Stimulated activated CD8-positive, alpha-beta memory T cell treated with anti-CD3 and anti-CD28 coated beads, Interleukin-15, amount 100 ng/mL, for 1 hour (primary cell): ENCODE measurements around the gene CYB5R4.
"Not testable (repeated sequence)": the region's sequence is repeated elsewhere in the genome, so short reads cannot be mapped to it uniquely, and the experiment has no call there.

Experiments
- DNase-seq: peaks from one replicate; pipeline ENCODE4 v3.0.0-alpha.2; 2020; ENCODE audit warnings: low read depth

The CYB5R4 gene

GRCh38 chr6:83862776-83863471 is 3.4 kb downstream of the CYB5R4 start:
- no peak for DNase-seq

GRCh38 chr6:83867043-83867442 is 7.6 kb downstream of the CYB5R4 start:
- no peak for DNase-seq

DNA sequence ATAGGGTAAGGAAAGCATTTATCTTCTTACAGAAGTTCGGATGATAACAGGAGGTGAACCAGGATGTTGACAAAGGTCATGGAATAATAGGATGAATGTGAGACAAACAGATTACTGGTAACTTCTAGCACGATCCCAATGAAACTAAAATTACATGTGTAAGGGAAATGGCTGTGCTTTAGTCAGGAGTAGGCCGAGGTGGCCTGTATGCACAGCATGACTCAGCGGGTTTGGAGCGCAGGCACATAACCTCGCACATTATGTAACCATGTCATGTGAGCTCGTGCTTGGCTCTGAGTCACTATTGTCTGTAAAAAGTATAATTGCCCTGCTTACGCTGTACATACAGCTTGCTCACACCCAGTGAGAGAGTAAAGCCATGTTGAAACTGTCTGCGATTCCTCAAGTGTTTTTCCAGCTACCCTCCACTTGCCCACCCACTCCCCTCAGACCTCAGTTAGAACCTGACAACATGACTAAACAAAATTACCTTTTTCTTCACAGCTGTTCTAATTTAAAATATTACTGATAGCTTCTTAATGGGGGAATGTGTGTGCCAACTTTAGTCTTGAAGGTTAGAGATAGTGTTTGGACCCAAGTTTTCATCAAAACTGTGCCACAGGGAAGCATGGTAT is 8.2 kb downstream of the CYB5R4 start:
- DNase-seq, result no peak

DNA sequence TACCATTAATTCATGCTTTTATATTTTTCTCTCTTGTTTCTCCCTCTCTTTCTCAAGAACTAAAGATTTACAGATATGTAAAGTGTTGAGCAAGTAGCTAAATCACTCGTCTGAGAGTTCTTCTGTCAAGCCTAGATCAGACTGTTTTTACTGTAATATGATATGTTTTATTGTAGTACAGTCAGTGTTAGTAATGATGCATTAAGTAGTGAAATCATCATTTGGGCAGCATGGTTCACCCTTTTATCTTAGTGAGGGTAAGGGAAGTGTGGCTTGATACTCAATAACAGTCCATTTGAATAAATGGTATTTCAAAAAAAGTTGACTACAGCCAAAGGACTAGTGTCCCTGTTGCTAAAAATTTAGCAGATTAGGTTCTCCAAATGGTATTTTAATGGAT is 9.2 kb downstream of the CYB5R4 start:
- DNase-seq, result no peak

- no peak for DNase-seq
These were observed 11.2 kb downstream of the CYB5R4 start for GRCh38 chr6:83870649-83871048.

- DNase-seq, result no peak
These were observed 13.1 kb downstream of the CYB5R4 start for GRCh38 chr6:83872386-83873118.

DNA sequence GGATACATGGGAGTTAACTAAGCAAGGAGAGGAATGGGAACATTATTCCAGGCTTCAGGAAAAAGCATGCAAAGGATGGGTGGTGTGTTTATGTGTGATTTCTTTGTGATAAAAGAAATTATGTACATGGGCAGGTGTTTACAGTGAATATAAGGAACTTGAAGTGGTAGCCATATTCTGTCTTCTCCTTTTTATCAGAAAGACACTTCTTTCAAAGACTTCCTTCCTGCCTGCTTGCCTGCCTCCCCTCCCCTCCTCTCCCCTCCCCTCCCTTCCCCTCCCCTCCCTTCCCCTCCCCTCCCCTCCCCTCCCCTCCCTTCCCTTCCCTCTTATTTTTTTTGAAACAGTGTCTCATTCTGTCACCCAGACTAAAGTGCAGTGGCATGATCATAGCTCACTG is 14.4 kb downstream of the CYB5R4 start:
- no peak for DNase-seq

DNA sequence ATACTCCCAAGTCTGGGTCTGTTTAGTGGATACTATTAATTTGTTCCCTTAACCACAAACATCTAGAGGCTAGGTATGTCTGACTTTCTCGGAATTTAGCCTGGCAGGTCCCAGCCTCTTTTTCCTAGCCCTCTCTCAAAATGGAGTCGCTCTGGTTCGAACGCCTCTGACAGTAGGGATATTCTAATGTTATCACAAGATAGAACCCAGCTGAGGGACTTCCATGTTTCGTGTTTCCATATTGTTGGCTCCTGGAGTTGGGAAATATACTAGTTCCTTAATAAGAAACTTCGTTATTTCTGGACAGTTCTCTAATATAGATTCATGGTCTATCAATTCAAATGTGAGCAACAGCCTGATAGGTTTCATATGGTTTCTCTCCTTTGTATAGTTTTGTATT is 16.4 kb downstream of the CYB5R4 start:
- no peak for DNase-seq

DNA sequence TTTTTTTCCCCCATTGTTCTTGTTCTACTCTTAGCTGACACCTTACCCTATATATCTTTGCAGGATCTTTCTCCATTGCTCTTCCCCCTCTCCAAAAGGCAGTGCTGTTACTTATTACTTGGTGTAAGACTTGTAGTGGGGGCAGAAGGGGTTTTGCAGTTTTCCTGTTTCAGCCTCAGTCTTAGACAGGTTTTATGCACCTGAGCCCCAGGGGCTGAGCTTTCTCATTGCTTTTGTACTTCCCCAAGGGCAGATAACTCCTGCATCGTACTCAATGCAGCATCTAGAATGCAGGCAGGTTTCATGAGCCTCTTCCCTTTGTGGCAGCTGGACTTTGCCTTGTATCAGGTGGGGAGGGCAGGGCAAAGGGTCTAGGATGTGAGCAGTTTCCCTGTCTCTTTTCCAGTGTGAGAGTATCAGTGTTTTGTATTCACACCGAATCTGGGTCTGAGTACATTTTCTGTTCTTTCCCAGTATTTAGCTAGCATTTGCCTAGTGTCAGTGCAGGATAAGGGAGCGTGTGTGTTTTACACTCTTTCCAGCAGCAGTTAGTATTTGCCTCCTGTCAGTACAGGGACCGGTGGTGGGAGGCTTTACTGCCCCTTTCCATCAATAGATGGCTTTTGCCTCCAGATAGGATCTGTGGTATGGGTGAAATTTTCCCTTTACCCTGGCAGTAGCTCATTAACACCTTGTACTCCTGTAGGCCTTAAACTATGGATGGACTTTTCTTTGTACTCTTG is 19.6 kb downstream of the CYB5R4 start:
- DNase-seq, result no peak

DNA sequence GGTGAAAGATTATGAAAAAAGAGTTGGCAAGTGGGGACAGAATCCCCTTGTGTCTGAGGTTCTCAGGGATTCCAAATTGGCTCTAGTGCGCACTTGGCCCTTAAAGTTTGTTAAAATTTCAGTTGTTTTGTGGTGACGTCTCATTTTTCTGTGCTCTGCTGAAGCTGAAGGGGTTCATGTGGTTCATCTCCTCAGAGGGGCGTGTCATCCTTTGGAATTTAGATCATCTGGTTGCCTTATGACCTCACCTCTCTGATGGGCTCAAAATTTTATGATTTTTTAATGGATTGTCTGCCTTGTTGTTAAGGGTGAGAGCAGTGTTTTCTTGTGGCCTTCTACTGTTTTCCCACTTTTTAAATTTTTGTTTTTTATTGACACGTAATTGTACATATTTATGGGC is 20.3 kb downstream of the CYB5R4 start:
- no peak for DNase-seq

- DNase-seq, result no peak
These were observed 23.8 kb downstream of the CYB5R4 start for GRCh38 chr6:83883240-83883639.

DNA sequence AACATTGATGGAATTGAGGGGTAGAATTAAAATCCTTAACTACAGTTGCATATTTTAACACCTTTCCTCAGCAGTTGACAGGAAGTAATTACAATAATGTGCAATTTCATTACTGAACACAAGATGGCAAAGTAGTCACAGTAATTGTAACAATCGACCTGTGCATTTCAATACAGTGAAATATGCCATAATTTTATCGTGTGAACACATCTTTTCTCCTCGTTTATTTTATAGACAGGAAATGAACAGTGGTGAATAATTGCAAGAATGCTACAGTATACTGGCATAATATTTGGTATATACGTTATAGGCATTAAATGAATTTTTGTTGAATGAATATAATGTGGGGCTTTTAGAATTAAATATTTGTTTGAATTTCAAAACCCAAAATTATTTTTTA is 25.0 kb downstream of the CYB5R4 start:
- DNase-seq, result no peak

DNA sequence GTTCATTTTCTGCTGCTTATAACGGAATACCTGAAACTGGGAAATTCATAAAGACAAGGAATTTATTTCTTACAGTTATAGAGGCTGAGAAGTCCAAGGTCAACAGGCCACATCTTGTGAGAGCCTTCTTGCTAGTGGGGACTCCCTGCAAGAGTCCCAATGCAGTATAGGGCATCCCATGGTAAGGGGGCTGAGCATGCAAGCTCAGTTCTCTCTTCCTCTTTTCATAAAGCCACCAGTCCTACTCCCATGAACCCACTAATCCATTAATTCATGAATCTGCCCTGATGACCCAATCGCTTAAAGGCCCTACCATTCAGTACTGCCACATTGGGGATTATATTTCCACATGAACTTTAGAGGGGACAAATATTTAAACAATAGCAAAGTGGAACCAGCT is 26.5 kb downstream of the CYB5R4 start:
- no peak for DNase-seq

DNA sequence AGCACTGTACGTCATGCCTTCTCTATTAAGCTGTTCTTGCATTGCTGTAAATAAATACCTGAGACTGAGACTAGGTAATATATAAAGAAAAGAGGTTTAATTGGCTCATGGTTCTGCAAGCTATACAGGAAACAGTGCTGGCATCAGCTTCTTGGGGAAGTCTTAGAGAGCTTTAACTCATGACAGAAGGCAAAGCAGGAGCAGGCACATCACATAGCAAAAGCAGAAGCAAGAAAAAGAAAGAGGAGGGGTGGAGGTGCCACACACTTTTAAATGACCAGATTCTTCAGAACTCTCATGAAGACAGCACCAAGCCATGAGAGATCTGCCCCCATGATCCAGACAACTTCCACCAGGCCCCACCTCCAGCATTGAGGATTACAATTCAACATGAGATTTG is 30.1 kb downstream of the CYB5R4 start:
- no peak for DNase-seq

- DNase-seq, result no peak
These were observed 31.0 kb downstream of the CYB5R4 start for GRCh38 chr6:83890520-83890919.

DNA sequence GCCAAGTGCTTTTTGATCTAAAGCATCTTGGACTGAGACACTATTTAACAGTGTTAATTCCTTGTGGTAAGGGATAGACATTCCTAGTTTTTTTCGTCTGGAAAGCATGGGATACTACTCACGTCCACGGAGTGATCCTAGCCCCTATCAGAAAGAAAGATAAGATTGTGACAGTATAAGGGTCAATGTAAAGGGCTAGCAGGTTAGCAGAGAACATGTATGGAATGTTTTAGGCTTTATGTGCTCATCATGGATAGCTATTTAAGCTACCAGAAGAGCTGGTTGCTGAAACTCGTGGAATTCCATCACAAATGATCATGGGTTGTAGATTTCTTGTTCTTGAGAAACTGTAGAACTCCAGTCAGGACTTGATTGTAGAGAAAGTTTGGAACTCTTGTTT is 32.1 kb downstream of the CYB5R4 start:
- DNase-seq, result no peak

GRCh38 chr6:83893024-83893423 is 33.5 kb downstream of the CYB5R4 start:
- DNase-seq, result no peak

DNA sequence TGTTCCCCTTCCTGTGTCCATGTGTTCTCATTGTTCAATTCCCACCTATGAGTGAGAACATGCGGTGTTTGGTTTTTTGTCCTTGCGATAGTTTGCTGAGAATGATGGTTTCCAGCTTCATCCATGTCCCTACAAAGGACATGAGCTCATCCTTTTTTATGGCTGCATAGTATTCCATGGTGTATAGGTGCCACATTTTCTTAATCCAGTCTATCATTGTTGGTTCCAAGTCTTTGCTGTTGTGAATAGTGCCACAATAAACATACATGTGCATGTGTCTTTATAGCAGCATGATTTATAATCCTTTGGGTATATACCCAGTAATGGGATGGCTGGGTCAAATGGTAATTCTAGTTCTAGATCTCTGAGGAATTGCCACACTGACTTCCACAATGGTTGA is 37.6 kb downstream of the CYB5R4 start:
- DNase-seq, result not testable (repeated sequence)

DNA sequence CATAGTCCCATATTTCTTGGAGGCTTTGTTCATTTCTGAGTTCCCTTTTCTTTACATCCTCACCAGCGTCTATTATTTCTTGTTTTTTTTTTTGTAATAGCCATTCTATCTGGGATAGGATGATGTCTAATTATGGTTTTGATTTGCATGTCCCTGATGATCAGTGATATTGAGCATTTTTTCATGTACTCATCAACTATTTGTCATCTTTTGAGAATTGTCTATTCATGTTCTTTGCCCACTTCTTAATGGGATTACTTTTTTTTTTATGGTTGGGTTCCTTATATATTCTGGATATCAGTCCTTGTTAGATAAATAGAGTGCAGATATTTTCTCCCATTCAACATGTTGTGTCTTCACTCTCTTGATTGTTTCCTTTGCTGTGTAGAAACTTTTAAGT is 42.1 kb downstream of the CYB5R4 start:
- no peak for DNase-seq

GRCh38 chr6:83904395-83904794 is 44.9 kb downstream of the CYB5R4 start:
- DNase-seq, result no peak

- no peak for DNase-seq
These were observed 46.2 kb downstream of the CYB5R4 start for GRCh38 chr6:83905648-83906047.

DNA sequence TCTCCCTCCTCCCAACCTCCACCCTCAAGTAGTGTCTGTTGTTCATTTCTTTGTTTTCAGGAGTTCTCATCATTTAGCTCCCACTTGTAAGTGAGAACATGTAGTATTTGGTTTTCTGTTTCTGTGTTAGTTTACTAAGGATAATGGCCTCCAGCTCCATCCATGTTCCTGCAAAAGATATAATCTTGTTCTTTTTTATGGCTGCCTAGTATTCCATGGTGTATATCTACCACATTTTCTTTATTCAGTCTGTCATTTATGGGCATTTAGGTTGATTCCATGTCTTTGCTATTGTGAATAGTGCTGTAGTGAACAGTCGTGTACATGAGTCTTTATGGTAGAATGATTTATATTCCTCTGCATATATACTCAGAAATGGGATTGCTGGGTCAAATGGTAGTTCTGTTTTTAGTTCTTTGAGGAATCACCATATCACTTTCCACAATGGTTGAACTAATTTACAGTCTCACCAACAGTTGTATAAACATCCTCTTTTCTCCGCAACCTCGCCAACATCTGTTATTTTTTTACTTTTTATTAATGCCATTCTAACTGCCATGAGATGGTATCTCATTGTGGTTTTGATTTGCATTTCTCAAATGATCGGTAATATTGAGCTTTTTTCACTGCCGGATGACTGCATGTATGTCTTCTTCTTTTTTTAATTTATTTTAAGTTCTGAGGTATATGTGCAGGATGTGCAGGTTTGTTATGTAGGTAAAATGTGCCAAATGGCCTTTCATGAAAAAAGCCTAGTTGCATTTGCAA is 48.3 kb downstream of the CYB5R4 start:
- DNase-seq, result not testable (repeated sequence)
